Measurements from ENCODE around the gene HYAL4.

HYAL4 gene

GRCh38 chr7:123916240-123916724 lies 71.3 kb downstream of the HYAL4 start:
- Histone ChIP-seq H2BK5ac (ENCODE audit: low read depth, low read length, poor library complexity) (no peak overlapping the region), H2AFZ (ENCODE audit: insufficient read depth, low read length, poor library complexity) (no peak overlapping the region), H3K4ac (ENCODE audit: low read depth, low read length) (no peak overlapping the region), H4K8ac (ENCODE audit: low read depth, low read length) (no peak overlapping the region), H3K27me3 (ENCODE audit: insufficient read depth, low read length) (no peaks in the 10 kb centered on the region), H2BK120ac (ENCODE audit: insufficient read depth, low read length, poor library complexity) (no peak overlapping the region), H4K91ac (ENCODE audit: low read depth, low read length) (no peak overlapping the region), H3K27ac (ENCODE audit: low read depth, low read length) (no peak overlapping the region), H3K36me3 (ENCODE audit: control insufficient read depth in 1 of 2, insufficient read depth in 2 of 2, low read length in 2 of 2) (no peaks in the 10 kb centered on the region), H3K4me1 (ENCODE audit: control insufficient read depth in 1 of 2, insufficient read depth in 2 of 2, low read length in 2 of 2) (peaks cover 0 to 2% of the 10 kb centered on the region in 2 experiments), H4K12ac (ENCODE audit: low read depth, low read length) (no peak overlapping the region), H3K18ac (ENCODE audit: low read length) (no peak overlapping the region), H3K4me3 (ENCODE audit: low read depth, low read length) (no peak overlapping the region), H3K9ac (ENCODE audit: low read length) (no peak overlapping the region), H3K4me2 (ENCODE audit: low read length) (no peak overlapping the region), H2AK5ac (ENCODE audit: low read length) (no peak overlapping the region), H2BK12ac (ENCODE audit: low read length) (no peak overlapping the region), H3K79me1 (ENCODE audit: low read length) (peaks cover 5% of the 10 kb centered on the region), H3K9me3 (ENCODE audit: insufficient read depth, low read depth, low read length) (no peaks in the 10 kb centered on the region), H3K23ac (ENCODE audit: low read length) (no peak overlapping the region), H3K79me2 (ENCODE audit: control insufficient read depth, insufficient read depth, low read length, poor library complexity) (no peaks in the 10 kb centered on the region), H3K14ac (ENCODE audit: low read length) (no peak overlapping the region)
- WGBS (ENCODE audit: extremely low coverage, insufficient coverage, insufficient read length), result no CpG with 5 or more reads among the region's 2 CpGs
- DNase-seq, result peak in 1 of 2 donors; percentile 32

GRCh38 chr7:123917878-123918277 lies 72.9 kb downstream of the HYAL4 start:
- Histone ChIP-seq H3K79me1 (ENCODE audit: low read length) (peaks cover 5% of the 10 kb centered on the region), H3K79me2 (ENCODE audit: control insufficient read depth, insufficient read depth, low read length, poor library complexity) (no peaks in the 10 kb centered on the region), H3K9ac (ENCODE audit: low read length) (no peak overlapping the region), H4K12ac (ENCODE audit: low read depth, low read length) (peak overlapping the region; percentile 85), H3K18ac (ENCODE audit: low read length) (no peak overlapping the region), H2BK5ac (ENCODE audit: low read depth, low read length, poor library complexity) (no peak overlapping the region), H3K4ac (ENCODE audit: low read depth, low read length) (no peak overlapping the region), H4K91ac (ENCODE audit: low read depth, low read length) (peak overlapping the region; percentile 78), H2BK120ac (ENCODE audit: insufficient read depth, low read length, poor library complexity) (no peak overlapping the region), H3K36me3 (ENCODE audit: control insufficient read depth in 1 of 2, insufficient read depth in 2 of 2, low read length in 2 of 2) (no peaks in the 10 kb centered on the region), H3K9me3 (ENCODE audit: insufficient read depth, low read depth, low read length) (peaks cover 1% of the 10 kb centered on the region), H4K8ac (ENCODE audit: low read depth, low read length) (no peak overlapping the region), H3K14ac (ENCODE audit: low read length) (no peak overlapping the region), H2AFZ (ENCODE audit: insufficient read depth, low read length, poor library complexity) (no peak overlapping the region), H3K27me3 (ENCODE audit: insufficient read depth, low read length) (no peaks in the 10 kb centered on the region), H3K27ac (ENCODE audit: low read depth, low read length) (no peak overlapping the region), H3K4me3 (ENCODE audit: low read depth, low read length) (no peak overlapping the region), H2AK5ac (ENCODE audit: low read length) (peak overlapping the region; percentile 68), H3K4me1 (ENCODE audit: control insufficient read depth in 1 of 2, insufficient read depth in 2 of 2, low read length in 2 of 2) (peaks cover 0 to 2% of the 10 kb centered on the region in 2 experiments), H3K4me2 (ENCODE audit: low read length) (no peak overlapping the region), H3K23ac (ENCODE audit: low read length) (no peak overlapping the region), H2BK12ac (ENCODE audit: low read length) (peak overlapping the region; percentile 65)
- peak in 1 of 2 donors; percentile 43 for DNase-seq
- WGBS (ENCODE audit: extremely low coverage, insufficient coverage, insufficient read length), result no CpG with 5 or more reads among the region's 12 CpGs

DNA sequence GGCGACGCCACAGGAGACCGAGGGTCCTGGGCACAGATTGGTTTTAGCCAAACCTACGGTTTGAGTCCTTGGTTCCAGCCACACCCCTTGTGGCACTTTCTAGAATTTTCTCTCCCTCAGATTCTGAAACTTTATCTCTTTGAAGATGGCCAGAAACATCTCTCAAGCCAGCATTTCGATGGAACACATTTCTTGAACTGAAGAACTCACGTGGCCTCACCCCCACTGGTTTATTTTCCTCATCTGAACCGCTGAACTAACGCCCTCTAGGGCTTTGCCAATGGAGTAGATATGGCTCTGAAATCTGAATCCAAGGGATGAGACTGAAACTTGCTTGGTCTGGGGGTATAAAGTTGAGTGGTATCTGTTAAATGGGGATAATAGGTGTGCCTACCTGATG lies 73.3 kb downstream of the HYAL4 start:
- no peak overlapping the region for H3K14ac ChIP-seq (ENCODE audit: low read length)
- no peak overlapping the region for H2BK120ac ChIP-seq (ENCODE audit: insufficient read depth, low read length, poor library complexity)
- H3K79me1 ChIP-seq (ENCODE audit: low read length), result peaks cover 5% of the 10 kb centered on the region
- H4K8ac ChIP-seq (ENCODE audit: low read depth, low read length), result no peak overlapping the region
- no peak overlapping the region for H3K27ac ChIP-seq (ENCODE audit: low read depth, low read length)
- H3K9me3 ChIP-seq (ENCODE audit: insufficient read depth, low read depth, low read length), result peaks cover 1% of the 10 kb centered on the region
- H3K27me3 ChIP-seq (ENCODE audit: insufficient read depth, low read length), result no peaks in the 10 kb centered on the region
- H3K79me2 ChIP-seq (ENCODE audit: control insufficient read depth, insufficient read depth, low read length, poor library complexity), result no peaks in the 10 kb centered on the region
- peak overlapping the region; percentile 77 for H2BK12ac ChIP-seq (ENCODE audit: low read length)
- H3K4me2 ChIP-seq (ENCODE audit: low read length), result no peak overlapping the region
- no peak overlapping the region for H3K9ac ChIP-seq (ENCODE audit: low read length)
- H3K4me1 ChIP-seq (ENCODE audit: control insufficient read depth in 1 of 2, insufficient read depth in 2 of 2, low read length in 2 of 2), result peaks cover 0 to 2% of the 10 kb centered on the region in 2 experiments
- peak overlapping the region; percentile 85 for H4K12ac ChIP-seq (ENCODE audit: low read depth, low read length)
- H3K4me3 ChIP-seq (ENCODE audit: low read depth, low read length), result no peak overlapping the region
- no peak overlapping the region for H3K4ac ChIP-seq (ENCODE audit: low read depth, low read length)
- peak overlapping the region; percentile 78 for H4K91ac ChIP-seq (ENCODE audit: low read depth, low read length)
- H3K23ac ChIP-seq (ENCODE audit: low read length), result no peak overlapping the region
- H2BK5ac ChIP-seq (ENCODE audit: low read depth, low read length, poor library complexity), result no peak overlapping the region
- H2AFZ ChIP-seq (ENCODE audit: insufficient read depth, low read length, poor library complexity), result no peak overlapping the region
- DNase-seq, result no peak
- H3K18ac ChIP-seq (ENCODE audit: low read length), result no peak overlapping the region
- H2AK5ac ChIP-seq (ENCODE audit: low read length), result peak overlapping the region; percentile 68
- H3K36me3 ChIP-seq (ENCODE audit: control insufficient read depth in 1 of 2, insufficient read depth in 2 of 2, low read length in 2 of 2), result no peaks in the 10 kb centered on the region
- whole genome bisulfite sequencing (ENCODE audit: extremely low coverage, insufficient coverage, insufficient read length), result no CpG with 5 or more reads among the region's 8 CpGs

DNA sequence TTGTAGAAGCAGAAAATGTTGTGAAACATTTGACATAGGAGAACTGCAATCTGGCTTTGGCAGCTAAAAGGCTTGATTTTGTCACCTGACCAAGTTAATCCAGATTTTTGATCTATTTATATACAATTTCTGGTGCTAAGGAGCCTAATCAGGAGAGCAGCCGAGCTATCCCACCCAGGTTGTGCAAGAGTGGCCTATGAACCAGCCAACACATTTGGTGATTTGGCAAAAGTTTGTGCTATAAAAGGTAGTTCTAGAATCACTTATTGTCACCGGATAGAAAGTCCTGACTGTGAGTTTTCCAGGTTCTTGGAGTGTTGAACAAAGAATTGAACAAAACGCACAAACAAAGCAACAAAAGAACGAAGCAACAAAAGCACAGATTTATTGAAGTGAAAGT lies 78.6 kb downstream of the HYAL4 start:
- Histone ChIP-seq H3K14ac (ENCODE audit: low read length) (no peak overlapping the region), H3K9ac (ENCODE audit: low read length) (no peak overlapping the region), H3K9me3 (ENCODE audit: insufficient read depth, low read depth, low read length) (peaks cover 3% of the 10 kb centered on the region), H4K8ac (ENCODE audit: low read depth, low read length) (no peak overlapping the region), H4K12ac (ENCODE audit: low read depth, low read length) (no peak overlapping the region), H2BK12ac (ENCODE audit: low read length) (no peak overlapping the region), H4K91ac (ENCODE audit: low read depth, low read length) (no peak overlapping the region), H3K18ac (ENCODE audit: low read length) (no peak overlapping the region), H3K79me2 (ENCODE audit: control insufficient read depth, insufficient read depth, low read length, poor library complexity) (no peaks in the 10 kb centered on the region), H3K4ac (ENCODE audit: low read depth, low read length) (no peak overlapping the region), H3K4me1 (ENCODE audit: control insufficient read depth in 1 of 2, insufficient read depth in 2 of 2, low read length in 2 of 2) (peaks cover 0 to 3% of the 10 kb centered on the region in 2 experiments), H2BK120ac (ENCODE audit: insufficient read depth, low read length, poor library complexity) (no peak overlapping the region), H2AFZ (ENCODE audit: insufficient read depth, low read length, poor library complexity) (no peak overlapping the region), H2AK5ac (ENCODE audit: low read length) (no peak overlapping the region), H3K27me3 (ENCODE audit: insufficient read depth, low read length) (no peaks in the 10 kb centered on the region), H3K23ac (ENCODE audit: low read length) (no peak overlapping the region), H3K4me3 (ENCODE audit: low read depth, low read length) (no peak overlapping the region), H2BK5ac (ENCODE audit: low read depth, low read length, poor library complexity) (no peak overlapping the region), H3K4me2 (ENCODE audit: low read length) (no peak overlapping the region), H3K27ac (ENCODE audit: low read depth, low read length) (no peak overlapping the region), H3K36me3 (ENCODE audit: control insufficient read depth in 1 of 2, insufficient read depth in 2 of 2, low read length in 2 of 2) (no peaks in the 10 kb centered on the region), H3K79me1 (ENCODE audit: low read length) (peaks cover 8% of the 10 kb centered on the region)
- WGBS (ENCODE audit: extremely low coverage, insufficient coverage, insufficient read length), result no CpG with 5 or more reads among the region's 4 CpGs
- no peak for DNase-seq
